Breast epithelium (tissue), 3 donors: ENCODE data around the gene SNX20.

ENCODE experiments used
- CTCF ChIP-seq, 3 donors: fragments of 450-650 bp; IDR thresholded peaks; one replicate each; pipeline ENCODE4 v1.5.1; 2016 to 2017; ENCODE audit warnings: antibody characterized with exemption in 3 of 3, mild to moderate bottlenecking in 3 of 3, moderate library complexity in 3 of 3
- POLR2A ChIP-seq: fragments of 450-650 bp; IDR thresholded peaks from one replicate; pipeline ENCODE4 v1.6.1; 2016; ENCODE audit warnings: antibody characterized with exemption, mild to moderate bottlenecking, moderate library complexity
- POLR2AphosphoS5 ChIP-seq, 3 donors: sonication (generic); formaldehyde crosslinking; IDR thresholded peaks; one replicate each; pipeline ENCODE4 v1.6.1; 2017; ENCODE audit warnings: antibody characterized with exemption in 3 of 3

- TF ChIP-seq CTCF (IDR thresholded peaks at IDR 0.05) (no peak), POLR2A (no peak), POLR2AphosphoS5 (IDR thresholded peaks at IDR 0.05) (no peak)
These were observed 27.4 kb upstream of the SNX20 start for GRCh38 chr16:50708373-50709060.
